ENCODE measurements around the gene GNAT3. TPM values are rescaled to one million over a fixed set of nuclear protein-coding genes. Genes with fewer than 3 reads are reported as not detected.

The GNAT3 gene
- polyA plus RNA-seq, 1 donor: 0.57 TPM

DNA sequence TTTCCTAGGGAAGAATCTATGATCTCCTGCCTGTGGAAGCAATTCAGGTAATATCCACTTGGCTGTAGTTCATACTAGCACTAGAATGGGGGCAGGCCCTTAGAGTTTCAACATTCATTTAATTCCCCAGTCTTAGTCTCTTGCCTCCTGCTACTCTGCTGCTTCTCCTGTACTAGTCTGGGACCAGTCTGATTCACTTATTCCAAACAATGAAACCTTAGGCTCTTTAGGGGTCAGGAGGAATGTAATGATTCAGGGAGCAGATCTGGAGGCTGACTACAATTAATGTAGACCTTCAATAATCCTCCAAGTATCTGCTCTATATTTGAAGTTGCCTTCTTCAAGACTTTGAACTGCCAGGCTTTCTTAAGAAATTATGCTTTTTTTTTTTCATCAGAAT lies 101.8 kb downstream of the GNAT3 start:
- H3K4me3 ChIP-seq (ENCODE audit: low read length): no peak overlapping the region
- H3K4me1 ChIP-seq (ENCODE audit: control insufficient read depth, insufficient read depth, low read length): no peaks in the 10 kb centered on the region
- H3K27ac ChIP-seq (ENCODE audit: low read length): no peak overlapping the region
- no peaks in the 10 kb centered on the region for H3K27me3 ChIP-seq (ENCODE audit: control insufficient read depth, insufficient read depth, low read length)
- H3K36me3 ChIP-seq (ENCODE audit: control insufficient read depth, insufficient read depth, low read length): no peaks in the 10 kb centered on the region
- H3K9me3 ChIP-seq (ENCODE audit: control insufficient read depth, low read depth, low read length): no peaks in the 10 kb centered on the region
- no peak for DNase-seq

Other genes starting within 250 kb of the GNAT3 start
- gene CD36, start 126.6 kb upstream of the GNAT3 start, polyA plus RNA-seq: 84.9 TPM

Measured in large intestine (tissue), 3 donors.